CD14-positive monocyte (primary cell): ENCODE data around the gene SLC10A6. TPM values are rescaled to one million over a fixed set of nuclear protein-coding genes. Genes with fewer than 3 reads are reported as not detected.

Experiments
- DNase-seq, 3 donors: peaks; one replicate each; pipeline ENCODE4 v3.0.0-alpha.2; 2011 to 2022
- H2AFZ ChIP-seq: 2 replicates; pipeline ENCODE4 v1.6.0; 2012; ENCODE audit warnings: mild to moderate bottlenecking, low read depth, low read length, inconsistent platforms; ENCODE audit not compliant: insufficient read depth, poor library complexity, severe bottlenecking
- H3K27ac ChIP-seq, 2 donors: 1 replicate in 1 of 2; 2 replicates in 1 of 2; pipeline ENCODE4 v1.5.1; 2012 to 2013; ENCODE audit warnings: low read length in 2 of 2, control low read depth in 1 of 2, inconsistent platforms in 1 of 2, low read depth in 1 of 2, mild to moderate bottlenecking in 1 of 2
- H3K27me3 ChIP-seq, 2 donors: one replicate each; pipeline versions ENCODE4 v1.6.0 to v1.6.1; 2011 to 2013; ENCODE audit warnings: low read length in 2 of 2; ENCODE audit not compliant: control insufficient read depth in 2 of 2, insufficient read depth in 2 of 2
- H3K36me3 ChIP-seq, 2 donors: replicated peaks in 1 of 2; 1 replicate in 1 of 2; 2 replicates in 1 of 2; pipeline versions ENCODE4 v1.5.1 to v1.6.1; 2012 to 2013; ENCODE audit warnings: low read length in 2 of 2, control low read depth in 1 of 2, inconsistent platforms in 1 of 2, mild to moderate bottlenecking in 1 of 2; ENCODE audit not compliant: insufficient read depth in 2 of 2, control insufficient read depth in 1 of 2
- H3K4me1 ChIP-seq, 2 donors: 1 replicate in 1 of 2; 2 replicates in 1 of 2; pipeline versions ENCODE4 v1.5.1 to v1.6.1; 2012 to 2013; ENCODE audit warnings: low read length in 2 of 2, control low read depth in 1 of 2, inconsistent platforms in 1 of 2, mild to moderate bottlenecking in 1 of 2, moderate library complexity in 1 of 2; ENCODE audit not compliant: insufficient read depth in 2 of 2, control insufficient read depth in 1 of 2
- H3K4me2 ChIP-seq: replicated peaks from 2 replicates; pipeline ENCODE3; 2012; ENCODE audit warnings: low read length, moderate library complexity, mild to moderate bottlenecking; ENCODE audit not compliant: poor library complexity, severe bottlenecking; ENCODE audit errors: extremely low read depth
- H3K4me3 ChIP-seq, 3 experiments: fragments of 200-600 bp in 1 of 3; sonication (generic) in 1 of 3; replicated peaks in 1 of 3; 1 replicate in 2 of 3; 2 replicates in 1 of 3; pipeline ENCODE4 v1.5.1; 2011 to 2013; ENCODE audit warnings: low read length in 3 of 3, mild to moderate bottlenecking in 3 of 3, control low read depth in 2 of 3, low read depth in 2 of 3, inconsistent platforms in 1 of 3, moderate library complexity in 1 of 3
- H3K79me2 ChIP-seq: 2 replicates; pipeline ENCODE4 v1.6.0; 2012; ENCODE audit warnings: mild to moderate bottlenecking, control low read depth, inconsistent platforms, low read length, moderate library complexity; ENCODE audit not compliant: insufficient read depth
- H3K9ac ChIP-seq: 2 replicates; pipeline ENCODE4 v1.6.0; 2017; ENCODE audit warnings: low read length, mild to moderate bottlenecking; ENCODE audit not compliant: insufficient read depth, poor library complexity, severe bottlenecking
- H3K9me3 ChIP-seq, 2 donors: replicated peaks in 1 of 2; 1 replicate in 1 of 2; 2 replicates in 1 of 2; pipeline versions ENCODE4 v1.5.1 to v1.6.1; 2012 to 2013; ENCODE audit warnings: low read length in 2 of 2, control low read depth in 1 of 2; ENCODE audit not compliant: control insufficient read depth in 1 of 2, insufficient read depth in 1 of 2
- H4K20me1 ChIP-seq: 2 replicates; pipeline ENCODE4 v1.6.0; 2012; ENCODE audit warnings: mild to moderate bottlenecking, low read length, control low read depth, moderate library complexity; ENCODE audit not compliant: insufficient read depth
- H3K27ac Mint-ChIP-seq, 7 donors: one replicate each; pipeline ENCODE4 v1.8.0; 2020; ENCODE audit warnings: mild to moderate bottlenecking in 7 of 7, mixed read lengths in 7 of 7, moderate library complexity in 6 of 7, inconsistent platforms in 2 of 7
- H3K27me3 Mint-ChIP-seq, 3 donors: one replicate each; pipeline ENCODE4 v1.8.0; 2021 to 2022; ENCODE audit warnings: low read depth in 3 of 3, mild to moderate bottlenecking in 3 of 3, mixed read lengths in 3 of 3, moderate library complexity in 3 of 3, inconsistent platforms in 1 of 3
- H3K36me3 Mint-ChIP-seq, 2 donors: one replicate each; pipeline ENCODE4 v1.8.0; 2020; ENCODE audit warnings: mixed read lengths in 2 of 2, inconsistent platforms in 1 of 2, mild to moderate bottlenecking in 1 of 2
- H3K4me1 Mint-ChIP-seq: one replicate; pipeline ENCODE4 v1.8.0; 2020; ENCODE audit warnings: mild to moderate bottlenecking, mixed read lengths
- H3K4me3 Mint-ChIP-seq, 2 donors: one replicate each; pipeline ENCODE4 v1.8.0; 2020; ENCODE audit warnings: mild to moderate bottlenecking in 2 of 2, mixed read lengths in 2 of 2, moderate library complexity in 1 of 2
- H3K9me3 Mint-ChIP-seq, 7 donors: one replicate each; pipeline ENCODE4 v1.8.0; 2020 to 2022; ENCODE audit warnings: mixed read lengths in 7 of 7, mild to moderate bottlenecking in 6 of 7, moderate library complexity in 6 of 7, inconsistent platforms in 2 of 7
- WGBS: methylation state at CpG from one replicate; pipeline ENCODE4 v1.1.5; 2013; ENCODE audit warnings: missing lambda C conversion rate; ENCODE audit not compliant: insufficient coverage; 5-methylcytosine and 5-hydroxymethylcytosine counted together
- intact Hi-C, 2 donors: fragments of 100-400 bp; cut with micrococcal nuclease; formaldehyde crosslinking; loops; one replicate each; pipeline versions ENCODE4 v1.15.0 to v1.15.1; 2023
- polyA plus RNA-seq, 3 donors: library from polyadenylated mRNA; depleted of rRNA in 1 of 3; unstranded in 2 of 3; stranded (reverse) in 1 of 3; fragments of 300-500 nt in 2 of 3; fragments of >200 nt in 1 of 3; fragmentation: Illumina TruSeq in 2 of 3; gene quantifications; 1 replicate in 2 of 3; 2 replicates in 1 of 3; pipeline ENCODE4 v1.2.3, GENCODE V29; 2012 to 2021
- TF ChIP-seq, protein P1 (sequence below): fragments of 200-600 bp; IDR thresholded peaks from one replicate; pipeline ENCODE4 v1.8.0; 2022; ENCODE audit warnings: antibody characterized with exemption, mild to moderate bottlenecking

The SLC10A6 gene
- polyA plus RNA-seq, 3 donors: 0.08 TPM; not detected in 2

GRCh38 chr4:86890790-86891189 is 41.6 kb upstream of the SLC10A6 start:
- Histone ChIP-seq H3K27ac (no peak overlapping the region), H3K9ac (no peak overlapping the region), H3K36me3 (no peaks in the 10 kb centered on the region), H2AFZ (no peak overlapping the region), H3K9me3 (no peaks in the 10 kb centered on the region), H4K20me1 (no peaks in the 10 kb centered on the region), H3K4me3 (no peak overlapping the region), H3K4me1 (peaks cover 11 to 25% of the 10 kb centered on the region in 2 donors), H3K4me2 (no peak overlapping the region), H3K27me3 (peaks cover 8 to 22% of the 10 kb centered on the region in 2 donors), H3K79me2 (no peaks in the 10 kb centered on the region)
- H3K27me3 Mint-ChIP-seq: peaks cover 25 to 29% (median 26%) of the 10 kb centered on the region in 3 donors
- DNase-seq: no peak
- peaks cover 0 to 2% (median 0%) of the 10 kb centered on the region in 7 donors for H3K9me3 Mint-ChIP-seq
- H3K27ac Mint-ChIP-seq: no peak overlapping the region
- TF ChIP-seq, protein P1, sequence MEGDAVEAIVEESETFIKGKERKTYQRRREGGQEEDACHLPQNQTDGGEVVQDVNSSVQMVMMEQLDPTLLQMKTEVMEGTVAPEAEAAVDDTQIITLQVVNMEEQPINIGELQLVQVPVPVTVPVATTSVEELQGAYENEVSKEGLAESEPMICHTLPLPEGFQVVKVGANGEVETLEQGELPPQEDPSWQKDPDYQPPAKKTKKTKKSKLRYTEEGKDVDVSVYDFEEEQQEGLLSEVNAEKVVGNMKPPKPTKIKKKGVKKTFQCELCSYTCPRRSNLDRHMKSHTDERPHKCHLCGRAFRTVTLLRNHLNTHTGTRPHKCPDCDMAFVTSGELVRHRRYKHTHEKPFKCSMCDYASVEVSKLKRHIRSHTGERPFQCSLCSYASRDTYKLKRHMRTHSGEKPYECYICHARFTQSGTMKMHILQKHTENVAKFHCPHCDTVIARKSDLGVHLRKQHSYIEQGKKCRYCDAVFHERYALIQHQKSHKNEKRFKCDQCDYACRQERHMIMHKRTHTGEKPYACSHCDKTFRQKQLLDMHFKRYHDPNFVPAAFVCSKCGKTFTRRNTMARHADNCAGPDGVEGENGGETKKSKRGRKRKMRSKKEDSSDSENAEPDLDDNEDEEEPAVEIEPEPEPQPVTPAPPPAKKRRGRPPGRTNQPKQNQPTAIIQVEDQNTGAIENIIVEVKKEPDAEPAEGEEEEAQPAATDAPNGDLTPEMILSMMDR: no peak
- H3K4me3 Mint-ChIP-seq: peak overlapping the region in 1 of 2 donors; percentile 94
- peaks cover 0 to 6% of the 10 kb centered on the region in 2 donors for H3K36me3 Mint-ChIP-seq
- intact Hi-C loops: no loop called here
- peaks cover 13% of the 10 kb centered on the region for H3K4me1 Mint-ChIP-seq
- 97% methylated on average over 6 of the region's 7 CpGs for WGBS

DNA sequence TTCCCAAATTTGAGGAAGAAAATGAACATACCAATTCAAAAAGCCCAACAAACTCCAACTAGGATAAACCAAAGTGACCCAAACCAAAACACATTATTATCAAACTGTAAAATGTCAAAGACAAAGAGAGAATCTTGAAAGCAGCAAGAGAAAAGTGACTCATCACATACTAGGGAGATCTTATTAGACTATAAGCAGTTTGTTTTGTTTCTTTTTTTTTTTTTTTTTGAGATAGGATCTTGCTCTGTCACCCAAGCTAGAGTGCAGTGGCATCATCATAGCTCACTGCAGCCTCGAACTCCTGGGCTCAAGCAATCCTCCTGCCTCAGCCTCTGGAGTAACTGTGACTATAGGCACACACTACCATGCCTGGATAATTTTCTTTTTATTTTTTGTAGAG is 30.5 kb upstream of the SLC10A6 start:
- Histone ChIP-seq H2AFZ (no peak overlapping the region), H3K9me3 (peaks cover 8 to 12% of the 10 kb centered on the region in 2 donors), H3K4me2 (no peak overlapping the region), H3K4me1 (no peaks in the 10 kb centered on the region), H3K27ac (no peak overlapping the region), H4K20me1 (no peaks in the 10 kb centered on the region), H3K9ac (no peak overlapping the region), H3K36me3 (no peaks in the 10 kb centered on the region), H3K79me2 (no peaks in the 10 kb centered on the region), H3K4me3 (no peak overlapping the region), H3K27me3 (no peaks in the 10 kb centered on the region)
- no peak overlapping the region for H3K27ac Mint-ChIP-seq
- DNase-seq: no peak
- peaks cover 11 to 28% (median 21%) of the 10 kb centered on the region in 7 donors for H3K9me3 Mint-ChIP-seq
- WGBS: no CpG with 5 or more reads among the region's 1 CpG
- no peaks in the 10 kb centered on the region for H3K4me1 Mint-ChIP-seq
- TF ChIP-seq, protein P1: no peak
- H3K36me3 Mint-ChIP-seq: no peaks in the 10 kb centered on the region
- H3K4me3 Mint-ChIP-seq: no peak overlapping the region
- intact Hi-C loops: no loop called here
- peaks cover 0 to 2% (median 0%) of the 10 kb centered on the region in 3 donors for H3K27me3 Mint-ChIP-seq
